Gastrocnemius medialis (tissue), 4 donors: Measurements from ENCODE around the gene HMCN2.

ENCODE experiments used
- CTCF ChIP-seq, 5 experiments: fragments of 450-650 bp in 3 of 5; fragments of 200-600 bp in 2 of 5; sonication (generic) in 2 of 5; IDR thresholded peaks in 4 of 5; conservative IDR thresholded peaks in 1 of 5; 1 replicate in 4 of 5; 2 replicates in 1 of 5; pipeline ENCODE4 v1.5.1; 2016 to 2019; ENCODE audit warnings: antibody characterized with exemption in 5 of 5, mild to moderate bottlenecking in 3 of 5, moderate library complexity in 3 of 5
- POLR2A ChIP-seq, 2 donors: fragments of 450-650 bp; IDR thresholded peaks; one replicate each; pipeline ENCODE4 v1.6.1; 2017; ENCODE audit warnings: antibody characterized with exemption in 2 of 2, mild to moderate bottlenecking in 2 of 2, moderate library complexity in 2 of 2

- no peak for TF ChIP-seq CTCF (IDR thresholded peaks at IDR 0.05 in 4 of 5, conservative IDR thresholded peaks at IDR 0.05 in 1 of 5)
- TF ChIP-seq POLR2A (IDR thresholded peaks at IDR 0.05), result no peak
These were observed 77.1 kb downstream of the HMCN2 start for GRCh38 chr9:130342714-130343085.
